ENCODE results near the gene ANKRD10. TPM values are rescaled to one million over a fixed set of nuclear protein-coding genes. Genes with fewer than 3 reads are reported as not detected.

ANKRD10 gene
- total RNA-seq, 6 experiments from 2014 or later: 40.4 to 56.2 (median 44.3) TPM

GRCh38 chr13:110914331-110915056, 375 bp downstream of the ANKRD10 start:
- TF ChIP-seq, protein P1, sequence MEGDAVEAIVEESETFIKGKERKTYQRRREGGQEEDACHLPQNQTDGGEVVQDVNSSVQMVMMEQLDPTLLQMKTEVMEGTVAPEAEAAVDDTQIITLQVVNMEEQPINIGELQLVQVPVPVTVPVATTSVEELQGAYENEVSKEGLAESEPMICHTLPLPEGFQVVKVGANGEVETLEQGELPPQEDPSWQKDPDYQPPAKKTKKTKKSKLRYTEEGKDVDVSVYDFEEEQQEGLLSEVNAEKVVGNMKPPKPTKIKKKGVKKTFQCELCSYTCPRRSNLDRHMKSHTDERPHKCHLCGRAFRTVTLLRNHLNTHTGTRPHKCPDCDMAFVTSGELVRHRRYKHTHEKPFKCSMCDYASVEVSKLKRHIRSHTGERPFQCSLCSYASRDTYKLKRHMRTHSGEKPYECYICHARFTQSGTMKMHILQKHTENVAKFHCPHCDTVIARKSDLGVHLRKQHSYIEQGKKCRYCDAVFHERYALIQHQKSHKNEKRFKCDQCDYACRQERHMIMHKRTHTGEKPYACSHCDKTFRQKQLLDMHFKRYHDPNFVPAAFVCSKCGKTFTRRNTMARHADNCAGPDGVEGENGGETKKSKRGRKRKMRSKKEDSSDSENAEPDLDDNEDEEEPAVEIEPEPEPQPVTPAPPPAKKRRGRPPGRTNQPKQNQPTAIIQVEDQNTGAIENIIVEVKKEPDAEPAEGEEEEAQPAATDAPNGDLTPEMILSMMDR (IDR thresholded peaks at IDR 0.05): no peak
- TF ChIP-seq POLR2A (IDR thresholded peaks at IDR 0.05): peak; percentile 82
- H3K9me3 ChIP-seq: no peaks in the 10 kb centered on the region
- H3K36me3 ChIP-seq: peaks cover 0 to 2% (median 0%) of the 10 kb centered on the region in 4 donors
- under 1% methylated on average over 34 of the region's 103 CpGs for WGBS (ENCODE audit: insufficient coverage, low coverage, low lambda C conversion rate, missing lambda C conversion rate)
- ATAC-seq: peak; percentile 9 to 39 (median 28)
- peak overlapping the region; percentile 78 to 88 (median 84) for H3K4me3 ChIP-seq
- H3K27me3 ChIP-seq: no peaks in the 10 kb centered on the region
- DNase-seq: peak; percentile 80 to 87 (median 85)
- intact Hi-C loops (cut with DNase I): no loop called here
- peaks cover 0 to 28% (median 0%) of the 10 kb centered on the region in 4 donors for H3K4me1 ChIP-seq
- peak overlapping the region; percentile 96 to 100 (median 99) for H3K27ac ChIP-seq

- Histone ChIP-seq H3K4me1 (peaks cover 0 to 31% (median 0%) of the 10 kb centered on the region in 4 donors), H3K36me3 (peaks cover 0 to 2% (median 0%) of the 10 kb centered on the region in 4 donors), H3K27me3 (no peaks in the 10 kb centered on the region), H3K4me3 (peak overlapping the region; percentile 78 to 88 (median 84)), H3K9me3 (no peaks in the 10 kb centered on the region), H3K27ac (peak overlapping the region; percentile 96 to 100 (median 99))
- TF ChIP-seq, protein P1 (IDR thresholded peaks at IDR 0.05): no peak
- TF ChIP-seq POLR2A (IDR thresholded peaks at IDR 0.05): peak; percentile 13
- ATAC-seq: peak; percentile 0 to 7 (median 3)
- no peak for DNase-seq
- 1% methylated on average over 20 of the region's 27 CpGs for WGBS (ENCODE audit: insufficient coverage, low coverage, low lambda C conversion rate, missing lambda C conversion rate)
- intact Hi-C loops (cut with DNase I): no loop called here
Observed at GRCh38 chr13:110914081-110914330, 863 bp downstream of the ANKRD10 start.

DNA sequence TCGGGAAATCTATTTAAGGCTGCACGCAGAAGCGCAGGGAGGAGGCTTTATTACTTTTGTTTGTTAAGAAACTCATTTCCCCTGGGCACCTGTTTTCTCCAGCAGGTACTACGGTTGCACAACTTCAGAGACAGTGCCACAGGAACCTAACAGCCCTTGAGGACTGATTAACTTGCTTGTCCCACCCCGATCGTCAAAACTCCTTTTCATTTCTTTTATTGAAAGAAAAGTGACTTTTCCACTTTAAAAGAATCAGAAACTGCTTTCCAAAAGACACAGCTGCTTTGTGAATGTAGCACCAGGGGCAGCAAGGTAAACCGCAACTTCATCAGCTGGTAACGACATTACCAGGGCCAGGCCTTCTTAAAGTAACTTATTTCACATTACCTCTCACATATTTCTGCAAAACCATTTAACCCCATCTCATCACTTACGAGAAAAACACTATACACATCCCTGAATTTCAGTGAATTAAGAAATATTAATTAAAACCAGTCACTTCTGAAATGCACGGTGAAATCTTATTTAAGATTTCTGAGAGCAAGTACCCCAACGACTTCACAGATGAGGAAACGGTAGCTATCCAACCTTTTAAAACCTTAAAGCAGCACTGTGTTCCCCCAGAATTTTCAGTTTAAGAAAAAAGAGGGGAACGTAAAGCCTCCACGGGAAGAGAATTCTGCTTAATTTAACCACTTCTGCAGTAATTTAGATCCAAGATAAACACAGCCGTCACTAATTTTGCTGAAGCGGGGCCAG, 1.4 kb downstream of the ANKRD10 start:
- no peaks in the 10 kb centered on the region for H3K27me3 ChIP-seq
- no peaks in the 10 kb centered on the region for H3K9me3 ChIP-seq
- H3K36me3 ChIP-seq: peaks cover 0 to 2% (median 0%) of the 10 kb centered on the region in 4 donors
- under 1% methylated on average over 16 of the region's 16 CpGs for WGBS (ENCODE audit: insufficient coverage, low coverage, low lambda C conversion rate, missing lambda C conversion rate)
- no peak for DNase-seq
- H3K4me1 ChIP-seq: peaks cover 0 to 36% (median 2%) of the 10 kb centered on the region in 4 donors
- intact Hi-C loops (cut with DNase I): no loop called here
- no peak for ATAC-seq
- TF ChIP-seq, protein P1 (IDR thresholded peaks at IDR 0.05): no peak
- no peak for TF ChIP-seq POLR2A (IDR thresholded peaks at IDR 0.05)
- peak overlapping the region; percentile 78 to 88 (median 84) for H3K4me3 ChIP-seq
- H3K27ac ChIP-seq: peak overlapping the region; percentile 96 to 100 (median 99)

- peaks cover 0 to 45% (median 6%) of the 10 kb centered on the region in 4 donors for H3K4me1 ChIP-seq
- peak overlapping the region in 2 of 3 donors; percentile 78 to 88 for H3K4me3 ChIP-seq
- no peak for TF ChIP-seq POLR2A (IDR thresholded peaks at IDR 0.05)
- TF ChIP-seq, protein P1 (IDR thresholded peaks at IDR 0.05): no peak
- H3K36me3 ChIP-seq: peaks cover 0 to 2% (median 0%) of the 10 kb centered on the region in 4 donors
- DNase-seq (no peak), ATAC-seq (no peak)
- intact Hi-C loops (cut with DNase I): no loop called here
- H3K27me3 ChIP-seq: no peaks in the 10 kb centered on the region
- no peaks in the 10 kb centered on the region for H3K9me3 ChIP-seq
- WGBS (ENCODE audit: insufficient coverage, low coverage, low lambda C conversion rate, missing lambda C conversion rate): 17% methylated on average over 6 of the region's 10 CpGs
- peak overlapping the region in 2 of 3 donors; percentile 99 to 100 for H3K27ac ChIP-seq
Observed at GRCh38 chr13:110912651-110913051, 2.2 kb downstream of the ANKRD10 start.
